Left lung (tissue), 10 donors: ENCODE results near the gene ZBTB17. TPM values are rescaled to one million over a fixed set of nuclear protein-coding genes. Genes with fewer than 3 reads are reported as not detected.

Experiments used
- ATAC-seq: fragments of 200-7000 bp; cut with Tn5 transposase; one replicate; pipeline ENCODE4 v1.9.1; 2020; ENCODE audit warnings: moderate library complexity
- DNase-seq, 4 donors: peaks; one replicate each; pipeline ENCODE4 v3.0.0-alpha.2; 2013 to 2020
- H3K27ac ChIP-seq, 2 donors: fragments of 200-600 bp; sonication (generic) in 1 of 2; one replicate each; pipeline versions ENCODE4 v1.5.0 to v1.8.0; 2020 to 2021
- H3K27me3 ChIP-seq, 2 donors: fragments of 200-600 bp; sonication (generic) in 1 of 2; one replicate each; pipeline versions ENCODE4 v1.5.0 to v1.8.0; 2020 to 2021
- H3K36me3 ChIP-seq, 2 donors: fragments of 200-600 bp; sonication (generic) in 1 of 2; one replicate each; pipeline versions ENCODE4 v1.5.0 to v1.8.0; 2020 to 2021
- H3K4me1 ChIP-seq, 2 donors: fragments of 200-600 bp; one replicate each; pipeline ENCODE4 v1.8.0; 2021
- H3K4me3 ChIP-seq, 2 donors: fragments of 200-600 bp; sonication (generic) in 1 of 2; one replicate each; pipeline versions ENCODE4 v1.5.0 to v1.8.0; 2020 to 2021; ENCODE audit warnings: mild to moderate bottlenecking in 1 of 2
- H3K9me3 ChIP-seq, 2 donors: fragments of 200-600 bp; sonication (generic) in 1 of 2; one replicate each; pipeline versions ENCODE4 v1.5.0 to v1.8.0; 2020 to 2021
- intact Hi-C, 2 donors: fragments of 100-400 bp; cut with DNase I; formaldehyde crosslinking; loops; one replicate each; pipeline versions ENCODE4 v1.11.2 to v1.14.2; 2022
- polyA plus RNA-seq, 6 donors: library from polyadenylated mRNA; unstranded; fragments of 120-200 nt; gene quantifications; one replicate each; pipeline ENCODE4 v1.2.1, GENCODE V29; 2013; ENCODE audit not compliant: insufficient read length in 6 of 6
- total RNA-seq, 2 donors: library from RNA; stranded (reverse); fragmentation: NEBNext Ultra II Directional; extraction: Animal tissue kit (Norgen Biotek cat#: 25700); gene quantifications; one replicate each; pipeline ENCODE4 v1.2.1, GENCODE V29; 2021
- TF ChIP-seq, protein P1 (sequence below), 2 donors: fragments of 200-600 bp; sonication (generic) in 1 of 2; IDR thresholded peaks; one replicate each; pipeline versions ENCODE4 v1.5.0 to v1.8.0; 2021; ENCODE audit warnings: antibody characterized with exemption in 2 of 2
- donor health status: DM: no; HTN: yes; CAD: no.
- donor health status: DM: no; HTN: no; CAD: no.

ZBTB17 gene
- total and polyA plus RNA-seq, 8 donors = 27.4 to 46.5 (median 33.1) TPM

DNA sequence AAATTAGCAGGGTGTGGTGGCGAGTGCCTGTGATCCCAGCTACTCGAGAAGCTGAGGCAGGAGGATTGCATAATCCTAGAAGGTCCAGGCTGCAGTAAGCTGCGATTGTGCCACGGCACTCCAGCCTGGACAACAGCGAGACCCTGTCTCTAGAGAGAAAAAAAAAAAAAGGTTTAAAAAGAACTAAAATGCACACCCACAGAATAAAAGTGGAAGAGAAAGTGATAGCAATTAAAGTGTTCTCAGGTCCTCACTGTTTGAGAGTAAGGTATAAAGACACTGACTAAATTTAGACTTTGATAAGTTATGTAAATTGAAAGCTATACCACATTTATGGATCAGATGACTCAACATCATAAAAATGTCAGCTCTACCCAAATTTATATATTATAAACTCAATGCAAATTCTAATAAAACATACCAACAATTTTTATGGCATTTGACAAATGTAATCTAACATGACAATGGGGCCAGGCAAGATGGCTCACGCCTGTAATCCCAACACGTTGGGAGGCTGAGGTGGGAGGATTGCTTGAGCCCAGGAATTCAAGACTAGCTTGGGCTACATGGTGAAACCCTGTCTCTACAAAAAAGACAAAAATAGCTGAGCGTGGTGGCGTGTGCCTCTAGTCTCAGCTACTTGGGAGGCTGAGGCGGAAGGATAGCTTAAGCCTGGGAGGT lies 11.8 kb downstream of the ZBTB17 start:
- peak; percentile 18 for ATAC-seq
- intact Hi-C loops = no loop called here
- H3K4me1 ChIP-seq = peaks cover 9 to 72% of the 10 kb centered on the region in 2 donors

DNA sequence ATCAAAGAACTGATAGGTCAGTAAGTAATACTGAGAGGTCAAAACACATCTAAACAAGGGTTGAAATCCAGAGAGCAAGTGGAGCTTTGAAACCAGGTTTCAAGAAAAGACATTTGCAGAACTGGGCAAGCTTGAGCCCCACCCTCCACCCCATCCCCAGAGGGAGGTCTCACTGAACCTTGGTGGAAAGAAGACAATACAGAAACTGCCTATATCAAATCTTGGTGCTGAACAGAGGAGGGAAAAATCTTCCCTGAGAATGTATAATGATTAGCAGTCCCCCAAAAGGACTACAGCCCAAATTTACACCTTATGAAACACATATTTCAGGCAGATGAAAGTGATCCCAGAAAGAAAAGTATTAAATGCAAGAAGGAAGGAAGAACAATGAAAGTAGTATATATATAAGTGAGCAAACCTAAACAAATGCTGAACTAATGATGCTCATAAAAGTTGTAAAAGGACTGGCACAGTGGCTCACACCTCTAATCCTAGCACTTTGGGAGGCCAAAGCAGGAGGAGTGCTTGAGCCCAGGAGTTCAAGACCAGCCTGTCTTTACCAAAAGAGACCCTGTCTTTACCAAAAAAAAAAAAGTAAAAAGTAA lies 12.4 kb downstream of the ZBTB17 start:
- no peak for DNase-seq

More for the DNA sequence above, 11.8 kb downstream of the ZBTB17 start:
- no peak overlapping the region for H3K4me3 ChIP-seq
- H3K27me3 ChIP-seq = no peaks in the 10 kb centered on the region
- TF ChIP-seq, protein P1, sequence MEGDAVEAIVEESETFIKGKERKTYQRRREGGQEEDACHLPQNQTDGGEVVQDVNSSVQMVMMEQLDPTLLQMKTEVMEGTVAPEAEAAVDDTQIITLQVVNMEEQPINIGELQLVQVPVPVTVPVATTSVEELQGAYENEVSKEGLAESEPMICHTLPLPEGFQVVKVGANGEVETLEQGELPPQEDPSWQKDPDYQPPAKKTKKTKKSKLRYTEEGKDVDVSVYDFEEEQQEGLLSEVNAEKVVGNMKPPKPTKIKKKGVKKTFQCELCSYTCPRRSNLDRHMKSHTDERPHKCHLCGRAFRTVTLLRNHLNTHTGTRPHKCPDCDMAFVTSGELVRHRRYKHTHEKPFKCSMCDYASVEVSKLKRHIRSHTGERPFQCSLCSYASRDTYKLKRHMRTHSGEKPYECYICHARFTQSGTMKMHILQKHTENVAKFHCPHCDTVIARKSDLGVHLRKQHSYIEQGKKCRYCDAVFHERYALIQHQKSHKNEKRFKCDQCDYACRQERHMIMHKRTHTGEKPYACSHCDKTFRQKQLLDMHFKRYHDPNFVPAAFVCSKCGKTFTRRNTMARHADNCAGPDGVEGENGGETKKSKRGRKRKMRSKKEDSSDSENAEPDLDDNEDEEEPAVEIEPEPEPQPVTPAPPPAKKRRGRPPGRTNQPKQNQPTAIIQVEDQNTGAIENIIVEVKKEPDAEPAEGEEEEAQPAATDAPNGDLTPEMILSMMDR (IDR thresholded peaks at IDR 0.05) = no peak
- peaks cover 0 to 23% of the 10 kb centered on the region in 2 donors for H3K36me3 ChIP-seq
- peak overlapping the region in 1 of 2 donors; percentile 30 for H3K27ac ChIP-seq
- DNase-seq = no peak
- H3K9me3 ChIP-seq = no peaks in the 10 kb centered on the region

DNA sequence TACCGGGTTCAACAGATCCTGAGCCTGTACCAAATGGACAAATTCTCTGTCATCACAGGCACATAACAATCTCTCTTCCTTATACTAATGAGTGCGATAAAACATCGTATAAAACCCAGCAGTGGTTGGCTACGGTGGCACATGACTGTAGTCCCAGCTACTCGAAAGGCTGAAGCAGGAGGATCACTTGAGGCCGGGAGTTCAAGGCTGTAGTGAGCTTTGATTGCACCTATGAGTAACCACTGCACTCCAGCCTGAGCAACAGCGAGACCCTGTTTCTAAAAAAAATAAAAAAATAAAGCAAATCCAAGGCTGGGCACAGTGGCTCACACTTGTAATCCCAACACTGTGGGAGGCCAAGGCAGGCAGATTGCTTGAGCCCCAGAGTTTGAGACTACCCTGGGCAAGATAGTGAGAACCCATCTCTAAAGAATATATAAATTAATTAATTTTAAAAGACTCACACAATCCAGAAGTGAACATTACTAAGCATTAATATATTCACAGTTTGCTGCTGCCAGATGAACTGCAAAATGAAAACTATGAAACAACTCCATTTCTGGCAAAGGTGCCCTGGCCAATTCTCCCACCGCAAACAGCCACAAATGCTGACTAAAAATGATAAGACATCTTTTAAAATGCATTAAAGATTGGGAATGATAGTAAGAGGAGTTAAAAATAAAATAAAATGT lies 13.1 kb downstream of the ZBTB17 start:
- Histone ChIP-seq H3K4me1 (peaks cover 9 to 77% of the 10 kb centered on the region in 2 donors), H3K27ac (no peak overlapping the region), H3K36me3 (peaks cover 0 to 14% of the 10 kb centered on the region in 2 donors), H3K4me3 (no peak overlapping the region), H3K27me3 (no peaks in the 10 kb centered on the region), H3K9me3 (no peaks in the 10 kb centered on the region)
- no peak for DNase-seq
- intact Hi-C loops = no loop called here
- TF ChIP-seq, protein P1 (IDR thresholded peaks at IDR 0.05) = no peak
- ATAC-seq = no peak

More for the DNA sequence above, 12.4 kb downstream of the ZBTB17 start:
- no peak for ATAC-seq
- peaks cover 0 to 17% of the 10 kb centered on the region in 2 donors for H3K36me3 ChIP-seq
- no peaks in the 10 kb centered on the region for H3K9me3 ChIP-seq
- H3K27ac ChIP-seq = peak overlapping the region in 1 of 2 donors; percentile 30
- peaks cover 9 to 77% of the 10 kb centered on the region in 2 donors for H3K4me1 ChIP-seq
- intact Hi-C loops = no loop called here
- H3K4me3 ChIP-seq = no peak overlapping the region
- no peaks in the 10 kb centered on the region for H3K27me3 ChIP-seq
- TF ChIP-seq, protein P1 (IDR thresholded peaks at IDR 0.05) = no peak

DNA sequence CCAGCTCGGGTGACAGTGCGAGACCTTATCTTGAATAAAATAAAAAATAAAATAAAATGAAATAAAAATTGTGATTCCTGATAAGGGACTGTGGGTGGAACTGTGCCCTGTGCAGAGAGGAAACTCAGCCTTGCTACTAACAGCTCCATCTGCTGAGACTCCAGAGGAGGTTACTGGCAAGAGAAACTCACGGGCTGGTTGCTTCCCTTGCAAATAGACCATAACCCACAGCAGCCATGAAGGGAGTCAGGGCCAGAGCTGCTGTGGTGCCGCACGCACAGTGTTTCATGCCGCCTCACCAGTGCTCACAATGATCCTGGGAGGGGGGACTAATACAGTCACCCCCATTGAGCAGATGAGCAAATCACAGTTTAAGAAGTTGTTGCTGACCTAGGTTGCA lies 13.7 kb downstream of the ZBTB17 start:
- H3K4me1 ChIP-seq = peaks cover 9 to 77% of the 10 kb centered on the region in 2 donors
- ATAC-seq = no peak

More for the DNA sequence above, 13.7 kb downstream of the ZBTB17 start:
- H3K4me3 ChIP-seq = no peak overlapping the region
- TF ChIP-seq, protein P1 (IDR thresholded peaks at IDR 0.05) = no peak
- no peaks in the 10 kb centered on the region for H3K9me3 ChIP-seq
- no peak overlapping the region for H3K27ac ChIP-seq
- H3K36me3 ChIP-seq = peaks cover 0 to 14% of the 10 kb centered on the region in 2 donors
- H3K27me3 ChIP-seq = no peaks in the 10 kb centered on the region
- intact Hi-C loops = no loop called here
- DNase-seq = no peak
